Activated CD4-positive, alpha-beta T cell treated with anti-CD3 and anti-CD28 coated beads, Interleukin-2, amount 50 U/mL, for 24 hours (primary cell): ENCODE measurements around the gene PSMD13.
"Not testable (repeated sequence)": the region's sequence is repeated elsewhere in the genome, so short reads cannot be mapped to it uniquely, and the experiment has no call there.

Source experiments
- DNase-seq, 2 donors: peaks; one replicate each; pipeline ENCODE4 v3.0.0-alpha.2; 2020; ENCODE audit warnings: low read depth in 1 of 2, low spot score in 1 of 2

Gene PSMD13

DNA sequence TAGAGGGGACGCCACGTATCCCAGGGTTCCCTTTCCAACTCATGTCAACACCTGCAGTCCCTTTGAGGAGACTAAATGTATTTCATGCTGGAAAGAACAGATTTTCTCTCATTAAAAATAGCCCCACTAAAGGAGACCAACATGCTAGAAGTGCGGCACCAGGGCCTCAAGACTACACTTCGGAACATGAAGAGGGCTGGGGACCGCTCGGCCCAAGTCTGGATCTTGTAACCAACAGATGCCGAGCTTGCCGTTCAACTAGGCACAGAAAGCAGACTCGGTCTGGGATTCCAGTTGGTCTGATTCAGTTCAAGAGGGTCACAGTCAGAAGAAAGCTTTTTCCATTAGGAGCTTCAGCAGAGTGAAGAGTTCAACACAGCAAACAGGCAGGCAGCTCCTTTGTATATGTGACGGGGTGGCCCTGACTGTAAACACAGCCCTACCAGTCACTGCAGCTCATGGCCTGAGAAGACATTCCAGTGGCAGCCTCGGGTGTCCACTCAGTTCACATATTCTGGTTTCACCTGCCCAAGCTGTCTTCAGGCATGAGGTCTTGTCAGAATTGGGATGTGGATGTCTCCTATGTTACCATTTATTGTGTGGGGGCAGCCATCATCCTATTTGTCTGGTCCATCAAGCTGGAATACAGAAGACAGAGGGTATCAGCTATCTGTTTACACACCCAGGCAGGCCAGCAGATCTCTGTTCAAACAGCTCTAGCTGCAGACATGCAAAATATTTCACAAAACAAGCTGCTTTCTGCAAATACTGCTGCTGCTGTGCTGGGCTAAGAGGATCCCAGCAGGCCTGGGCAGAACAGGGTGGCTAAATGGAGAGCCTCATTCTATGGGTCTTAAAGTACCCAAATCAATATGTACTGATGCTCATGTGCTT is 20.4 kb upstream of the PSMD13 start:
- no peak for DNase-seq

DNA sequence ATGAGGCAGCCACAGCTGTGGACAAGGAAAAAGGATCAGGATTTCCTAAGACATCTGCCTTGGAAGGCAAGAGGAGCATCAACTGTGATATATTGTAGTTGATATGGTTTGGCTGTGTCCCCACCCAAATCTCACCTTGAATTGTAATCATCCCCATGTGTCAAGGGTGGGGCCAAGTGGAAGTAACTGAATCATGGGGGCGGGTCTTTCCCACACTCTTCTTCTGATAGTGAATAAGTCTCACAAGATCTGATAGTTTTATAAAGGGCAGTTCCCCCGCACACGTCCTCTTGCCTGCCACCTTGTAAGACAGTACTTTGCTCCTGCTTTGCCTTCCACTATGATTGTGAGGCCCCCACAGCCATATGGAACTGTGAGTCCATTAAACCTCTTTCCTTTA is 19.1 kb upstream of the PSMD13 start:
- no peak for DNase-seq

DNA sequence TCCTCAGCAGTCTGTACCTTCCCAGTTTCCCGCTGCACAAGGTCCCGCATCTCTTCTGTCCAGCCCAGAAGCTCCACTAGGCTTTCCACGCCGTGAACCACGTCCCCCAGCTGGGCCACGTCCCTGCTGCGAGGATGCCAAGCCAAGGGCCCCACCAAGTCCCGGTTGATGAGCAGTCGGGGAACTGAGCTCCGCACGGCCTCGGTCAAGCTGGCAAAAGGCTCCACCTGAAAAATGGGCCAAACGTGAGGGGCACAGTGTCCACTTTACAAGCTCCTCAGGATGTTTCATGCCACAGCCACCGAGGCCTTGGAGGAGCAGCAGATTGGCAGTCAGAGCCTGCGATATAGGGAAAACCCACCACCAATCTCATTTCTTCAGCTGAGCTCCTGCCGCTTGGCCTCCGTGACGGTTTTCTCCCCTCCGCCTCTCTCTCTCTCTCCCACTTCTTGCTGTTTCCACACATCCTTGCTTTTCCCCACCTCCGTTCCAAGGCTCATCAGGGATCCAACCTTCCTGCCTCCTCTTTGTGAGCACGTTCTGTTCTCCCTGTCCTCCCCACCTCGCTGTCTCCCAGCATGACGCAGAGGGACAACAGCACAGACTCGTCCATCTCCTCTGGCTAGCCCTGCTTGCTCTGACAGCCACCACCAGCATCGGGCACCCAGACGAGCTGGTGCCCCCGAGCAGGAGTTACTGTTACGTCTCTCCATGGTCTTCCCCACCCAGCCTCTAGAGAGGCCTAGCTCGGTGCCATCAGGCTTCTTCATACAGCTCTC is 17.8 kb upstream of the PSMD13 start:
- no peak for DNase-seq

DNA sequence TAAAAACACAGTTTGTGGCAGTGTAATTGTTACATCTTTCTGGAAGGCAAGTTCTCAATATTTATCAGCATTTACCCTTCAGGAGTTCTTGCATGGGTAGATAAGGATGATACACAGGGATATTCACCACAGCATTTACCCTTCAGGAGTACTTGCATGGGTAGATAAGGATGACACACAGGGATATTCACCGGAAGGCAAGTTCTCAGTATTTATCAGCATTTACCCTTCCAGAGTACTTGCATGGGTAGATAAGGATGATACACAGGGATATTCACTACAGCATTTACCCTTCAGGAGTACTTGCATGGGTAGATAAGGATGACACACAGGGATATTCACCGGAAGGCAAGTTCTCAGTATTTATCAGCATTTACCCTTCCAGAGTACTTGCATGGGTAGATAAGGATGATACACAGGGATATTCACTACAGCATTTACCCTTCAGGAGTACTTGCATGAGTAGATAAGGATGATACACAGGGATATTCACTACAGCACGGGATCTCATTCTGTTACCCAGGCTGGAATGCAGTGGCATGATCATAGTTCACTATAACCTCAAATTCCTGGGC is 16.0 kb upstream of the PSMD13 start:
- DNase-seq, result not testable (repeated sequence)

DNA sequence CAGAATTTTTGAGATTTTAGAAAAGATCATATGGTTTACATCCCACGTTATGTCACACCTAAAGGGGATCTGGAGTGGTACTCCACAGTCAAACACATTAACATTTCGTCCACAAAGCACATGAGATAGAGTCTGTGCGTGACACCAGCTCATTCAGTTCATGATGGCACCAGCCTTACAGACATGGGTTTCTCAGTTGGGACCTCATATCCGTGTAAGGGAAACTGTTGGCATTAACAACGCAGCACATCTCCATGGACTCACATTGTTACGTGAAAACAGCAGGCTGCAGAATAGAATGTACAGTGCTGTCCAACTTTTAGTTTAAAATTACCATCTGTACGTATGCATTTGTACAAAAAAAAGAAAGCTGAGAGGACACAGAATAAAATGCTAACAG is 15.2 kb upstream of the PSMD13 start:
- no peak for DNase-seq

DNA sequence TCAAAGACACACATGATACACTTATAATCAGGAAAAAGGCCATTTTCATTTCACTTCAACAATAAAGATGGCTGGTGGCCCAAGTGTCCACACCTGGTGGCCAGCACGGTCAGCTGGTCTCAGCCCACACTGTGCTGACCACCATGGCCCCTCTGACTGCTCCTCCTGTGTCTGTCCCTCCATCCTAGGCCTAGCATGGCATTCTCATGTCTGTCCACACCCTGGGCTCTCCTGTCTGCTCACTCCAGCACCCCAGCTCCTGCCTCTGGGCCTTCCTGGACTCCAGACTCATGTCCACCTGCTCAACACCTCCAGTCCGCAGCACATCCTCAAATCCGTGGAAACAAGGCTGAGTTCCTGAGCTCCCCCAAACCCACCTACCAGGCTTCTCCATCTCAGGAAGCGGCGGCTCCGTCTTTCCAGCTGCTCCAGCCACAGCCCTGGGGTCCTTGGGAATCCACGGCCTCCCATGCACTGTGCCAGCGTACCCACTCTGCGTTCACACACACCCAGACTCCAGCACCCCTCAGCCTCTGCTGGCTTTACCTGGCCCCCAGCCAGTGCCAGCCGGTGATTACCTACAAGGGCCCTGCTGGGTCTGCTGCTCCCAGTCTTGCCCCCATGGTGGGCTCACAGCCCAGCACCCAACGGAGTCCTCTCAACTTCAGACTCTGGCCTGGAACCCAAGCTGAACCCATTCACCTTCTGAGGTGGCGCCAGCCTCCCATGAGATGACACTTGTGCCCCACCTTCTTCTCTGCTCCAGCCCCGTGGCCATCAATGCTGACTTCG is 14.6 kb upstream of the PSMD13 start:
- DNase-seq, result no peak

DNA sequence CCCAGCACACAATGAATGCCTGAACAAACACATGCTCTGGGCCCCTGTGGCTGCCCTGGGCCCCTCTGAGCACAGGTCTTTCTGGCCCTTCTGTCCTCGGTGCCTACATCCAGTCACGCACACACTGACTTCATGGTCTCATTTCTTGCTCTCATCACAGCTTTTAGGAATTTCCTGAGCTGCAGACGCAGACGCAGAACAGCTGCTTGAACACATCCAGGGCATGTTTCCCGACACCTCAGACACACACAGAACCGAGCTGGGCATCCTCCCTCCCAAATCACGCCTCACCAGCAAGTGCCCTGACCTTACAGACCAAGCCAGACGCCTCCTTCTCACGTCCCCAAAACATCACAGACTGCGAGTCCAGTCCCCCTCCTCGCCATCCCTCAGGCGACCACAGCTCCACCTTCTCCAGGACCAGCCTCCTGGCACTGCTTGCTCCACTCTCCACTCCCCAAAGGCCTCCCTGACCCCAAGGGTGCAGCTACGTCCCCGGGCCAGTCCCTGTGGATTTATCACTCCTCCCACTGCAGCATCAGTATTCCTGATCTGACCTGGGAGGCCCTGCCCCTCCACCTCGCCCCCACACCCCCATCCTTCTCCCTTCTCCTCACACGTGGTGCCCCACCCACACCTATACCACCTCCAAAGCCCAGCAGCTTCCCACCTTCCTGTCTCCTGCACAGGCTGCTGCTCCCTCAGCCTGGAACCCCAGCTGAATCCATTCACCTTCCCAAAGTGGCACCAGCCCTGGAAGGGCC is 13.6 kb upstream of the PSMD13 start:
- DNase-seq, result no peak

DNA sequence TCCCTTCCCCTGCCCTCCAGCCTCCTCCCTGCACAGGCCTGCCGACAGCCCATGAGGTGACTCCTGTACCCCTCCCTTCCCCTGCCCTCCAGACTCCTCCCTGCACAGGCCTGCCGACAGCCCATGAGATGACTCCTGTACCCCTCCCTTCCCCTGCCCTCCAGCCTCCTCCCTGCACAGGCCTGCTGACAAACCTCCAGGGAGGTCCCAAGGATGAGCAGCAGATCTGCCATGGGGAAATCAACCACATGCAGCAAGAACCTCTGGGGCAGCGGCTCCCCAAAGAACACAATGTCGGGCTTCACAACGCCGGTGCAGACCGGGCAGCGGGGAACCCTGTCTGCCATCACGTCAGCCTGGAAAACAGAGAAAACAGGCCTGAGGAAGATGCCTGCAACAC is 12.9 kb upstream of the PSMD13 start:
- DNase-seq, result no peak

DNA sequence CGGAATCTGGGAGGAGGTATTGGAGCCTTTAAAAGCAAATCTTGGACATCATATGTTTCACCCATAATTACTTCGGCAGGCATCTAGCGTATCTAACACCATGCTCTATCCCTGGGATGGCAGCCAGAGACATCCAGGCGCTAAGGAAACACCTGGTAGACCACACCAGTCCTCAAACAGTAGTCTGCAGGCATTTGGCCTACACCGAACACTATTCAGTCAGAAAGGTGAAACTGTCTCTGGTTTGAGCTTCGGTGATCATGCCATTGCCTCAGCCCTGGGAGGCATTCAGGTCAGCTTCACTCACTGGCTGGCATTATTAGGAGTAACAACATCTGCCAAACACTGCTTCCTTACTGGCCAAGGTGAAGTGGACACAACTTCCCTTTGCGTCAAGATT is 12.4 kb upstream of the PSMD13 start:
- DNase-seq, result no peak

DNA sequence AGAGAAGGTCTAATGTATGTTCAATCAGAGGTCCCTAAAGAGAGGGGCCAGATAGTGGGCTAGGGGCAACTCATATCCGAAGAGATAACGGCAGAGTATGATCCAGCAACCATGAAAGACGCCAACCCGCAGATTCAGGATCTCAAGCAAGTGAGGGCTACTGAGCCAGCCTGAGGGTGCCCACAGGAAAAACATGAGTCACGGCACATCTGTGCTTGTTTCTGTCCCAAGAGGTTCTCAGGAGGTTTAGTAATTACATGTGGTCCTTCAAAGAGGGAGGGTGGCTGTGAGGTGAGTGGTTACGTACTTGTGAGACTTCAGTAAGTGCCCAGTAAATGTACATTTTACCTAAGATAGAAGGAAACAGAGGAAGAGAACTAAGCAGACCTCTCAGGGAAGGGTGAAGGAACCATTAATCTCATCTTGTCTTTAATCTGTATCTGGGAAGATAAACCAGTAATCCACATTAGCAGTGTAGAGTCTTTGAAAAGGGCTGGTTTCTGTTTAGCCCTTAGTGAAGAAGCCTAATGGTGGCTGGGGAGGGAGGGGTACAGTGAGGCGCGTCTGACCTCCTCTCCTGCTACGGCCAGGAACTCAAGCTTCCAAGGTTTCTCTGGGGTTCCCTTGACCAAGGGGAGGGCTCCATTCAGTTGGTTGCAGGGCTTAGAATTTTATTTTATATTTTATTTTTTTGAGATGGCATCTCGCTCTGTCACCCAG is 10.9 kb upstream of the PSMD13 start:
- no peak for DNase-seq

DNA sequence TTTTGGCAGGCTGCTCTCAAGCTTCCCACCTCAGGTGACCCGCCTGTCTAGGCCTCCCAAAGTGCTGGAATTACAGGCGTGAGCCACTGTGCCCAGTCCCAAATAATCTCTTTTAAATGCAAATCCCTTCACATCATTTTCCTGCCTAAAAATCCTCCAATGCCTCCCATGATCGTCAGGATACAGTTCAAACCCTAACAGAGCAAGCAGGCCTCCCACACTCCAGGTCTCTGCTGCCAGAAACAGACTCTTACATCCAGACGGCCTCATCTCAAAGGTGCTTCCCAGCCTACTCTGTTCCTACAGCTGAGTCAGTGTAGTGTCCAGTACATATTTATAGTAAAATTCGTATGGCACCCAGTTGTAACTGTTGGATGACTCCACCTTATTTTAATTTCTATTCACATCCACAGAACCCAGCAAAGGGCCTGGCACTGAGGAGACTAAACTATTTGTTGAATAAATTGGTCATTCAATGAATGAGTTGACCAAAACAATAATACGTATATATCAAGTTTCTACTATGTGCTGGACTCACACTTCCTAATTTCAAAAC is 8.9 kb upstream of the PSMD13 start:
- no peak for DNase-seq

DNA sequence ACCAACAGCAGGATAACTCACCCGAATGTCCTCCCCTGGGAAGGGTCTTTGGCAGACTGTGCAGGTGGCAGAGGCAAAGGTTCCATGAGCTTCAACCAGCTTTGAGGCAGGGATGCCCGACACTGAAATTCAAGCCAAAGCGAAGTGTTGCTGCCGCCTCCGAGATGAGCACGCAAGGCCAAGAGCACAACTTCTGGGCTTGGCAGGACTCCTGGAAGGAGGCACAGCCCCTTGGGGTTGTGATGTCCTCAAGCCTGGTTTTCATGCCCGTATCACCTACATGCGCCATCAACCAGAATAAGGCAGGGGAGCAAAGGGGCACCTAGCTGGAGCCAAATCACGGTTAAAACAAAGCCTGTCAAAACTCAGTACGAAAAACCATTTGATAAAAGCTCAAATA is 6.3 kb upstream of the PSMD13 start:
- DNase-seq, result no peak

DNA sequence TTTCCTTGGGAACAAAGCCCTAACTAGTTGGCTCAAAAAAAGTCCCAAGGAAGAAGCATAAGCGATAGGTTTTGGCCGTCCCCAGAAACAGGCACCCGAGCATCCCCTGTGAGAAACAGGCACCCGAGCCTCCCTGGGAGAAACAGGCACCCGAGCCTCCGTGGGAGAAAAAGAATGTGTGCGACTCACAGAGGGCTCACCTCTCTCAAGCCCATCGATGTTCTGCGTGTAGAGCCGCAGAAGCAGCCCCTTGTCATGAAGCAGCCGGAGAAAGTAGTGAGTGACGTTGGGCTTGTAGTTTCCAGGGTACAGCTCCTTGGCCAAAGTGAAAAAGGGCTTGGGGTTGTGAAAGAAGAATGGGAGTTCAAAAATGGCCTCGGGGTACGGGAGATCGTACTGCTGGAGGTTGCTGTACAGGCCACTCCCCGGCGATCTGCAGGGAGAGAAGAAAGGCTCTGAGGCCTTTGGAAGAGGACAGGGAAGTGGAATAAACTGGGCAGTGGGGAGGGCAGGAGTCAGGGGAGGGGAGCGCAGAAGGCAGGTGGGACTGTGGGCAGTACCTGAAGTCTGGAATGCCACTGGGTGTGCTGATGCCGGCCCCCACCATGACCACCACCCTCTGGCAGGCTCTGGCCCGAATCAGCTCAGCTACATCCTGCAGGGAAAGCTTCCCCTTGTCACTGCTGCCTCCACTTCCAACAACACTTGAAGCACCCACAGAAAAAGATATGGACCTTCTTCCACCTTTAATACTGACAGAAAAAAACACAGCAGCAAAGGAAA is 3.8 kb upstream of the PSMD13 start:
- no peak for DNase-seq

DNA sequence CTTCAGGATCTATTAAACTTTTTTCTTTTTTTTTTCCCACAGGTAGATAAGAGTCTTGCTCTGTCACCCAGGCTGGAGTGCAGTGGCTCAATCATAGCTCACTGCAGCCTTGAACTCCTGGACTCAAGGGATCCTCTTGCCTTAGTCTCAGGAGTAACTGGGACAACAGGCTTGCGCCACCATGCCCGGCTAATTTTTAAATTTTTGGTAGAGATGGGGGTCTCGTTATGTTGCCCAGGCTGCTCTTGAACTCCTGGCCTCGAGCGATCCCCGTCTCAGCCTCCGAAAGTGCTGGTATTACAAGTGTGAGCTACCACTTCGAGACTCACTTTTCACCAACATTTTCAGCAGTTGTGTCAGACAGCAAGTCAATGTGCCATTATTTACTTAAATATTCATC is 1.6 kb upstream of the PSMD13 start:
- no peak for DNase-seq

DNA sequence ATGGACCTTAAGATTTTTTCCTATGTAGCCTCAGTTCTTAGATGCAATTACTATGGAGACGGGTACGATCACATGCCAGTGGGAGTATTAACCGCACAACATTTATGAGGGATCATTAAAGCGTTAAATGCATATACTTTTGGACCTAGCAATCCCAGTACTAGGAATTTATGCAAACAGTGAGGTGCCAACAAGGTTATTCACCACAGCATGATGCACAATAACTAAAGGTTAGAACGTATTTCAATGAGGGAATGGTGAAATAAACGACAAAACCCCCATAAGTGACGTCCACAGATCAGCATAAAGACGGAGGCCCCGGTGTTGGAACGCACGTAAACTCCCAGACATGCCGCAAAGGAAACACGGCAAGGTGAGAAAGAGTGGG is 1.2 kb upstream of the PSMD13 start:
- peak in 1 of 2 donors; percentile 83 for DNase-seq

DNA sequence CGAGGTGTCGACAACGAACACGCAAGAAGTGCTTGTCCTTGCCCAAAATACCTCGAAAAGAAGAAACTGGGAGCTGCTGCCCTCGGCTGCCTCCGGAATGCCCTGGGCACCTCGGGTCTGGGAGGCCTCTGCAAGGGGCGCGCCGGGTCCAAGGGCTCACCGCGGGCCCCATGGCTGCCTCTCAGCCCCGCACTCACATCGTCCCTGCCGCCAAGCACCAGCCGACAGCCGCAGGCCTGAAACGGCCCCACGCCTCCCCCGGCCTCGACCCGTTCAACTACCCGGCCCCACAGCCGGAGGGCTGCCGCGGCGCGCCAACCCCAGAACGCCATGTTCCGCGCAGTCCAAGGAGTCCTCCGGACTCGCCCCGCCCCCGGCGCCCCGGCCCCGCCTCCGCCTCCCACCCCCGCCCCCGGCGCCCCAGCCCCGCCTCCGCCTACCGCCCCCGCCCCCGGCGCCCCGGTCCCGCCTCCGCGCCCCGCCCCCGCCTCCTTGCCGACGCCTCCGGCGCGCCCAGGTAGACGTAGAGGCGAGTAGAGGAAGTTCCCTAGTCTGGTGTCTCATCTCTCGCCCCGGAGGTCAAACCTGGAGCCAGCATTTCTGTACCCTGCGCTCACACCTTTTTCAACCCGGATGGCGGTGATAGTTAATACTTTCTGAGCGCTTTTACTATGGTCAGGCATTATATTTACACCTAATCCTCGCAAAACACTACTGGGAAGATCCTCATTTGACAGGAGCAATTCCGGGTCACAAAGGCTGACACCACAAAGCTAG is 591 bp upstream of the PSMD13 start, which contains the start of gene SIRT3:
TSS of gene SIRT3 (minus strand) at position 346 of the 777 bp plus-strand sequence. CDS start at position 332, 14 bp downstream.
- DNase-seq, result peak; percentile 61 to 76

DNA sequence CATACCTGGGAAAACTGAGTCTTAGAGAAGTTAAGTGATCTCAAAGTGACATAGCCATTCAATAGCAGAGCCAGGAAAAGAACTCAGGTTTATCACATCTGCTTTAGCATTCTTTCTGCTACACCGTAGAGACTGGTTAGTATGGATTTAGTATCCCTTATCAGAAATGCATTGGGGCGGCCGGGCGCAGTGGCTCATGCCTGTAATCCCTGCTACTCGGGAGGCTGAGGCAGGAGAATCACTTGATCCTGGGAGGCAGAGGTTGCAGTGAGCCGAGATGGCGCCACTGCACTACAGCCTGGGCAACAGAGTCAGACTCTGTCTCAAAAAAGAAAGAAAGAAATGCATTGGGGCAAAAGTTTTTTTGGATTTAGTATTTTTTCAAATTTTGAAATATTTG is 1.6 kb downstream of the PSMD13 start:
- DNase-seq, result not testable (repeated sequence)

DNA sequence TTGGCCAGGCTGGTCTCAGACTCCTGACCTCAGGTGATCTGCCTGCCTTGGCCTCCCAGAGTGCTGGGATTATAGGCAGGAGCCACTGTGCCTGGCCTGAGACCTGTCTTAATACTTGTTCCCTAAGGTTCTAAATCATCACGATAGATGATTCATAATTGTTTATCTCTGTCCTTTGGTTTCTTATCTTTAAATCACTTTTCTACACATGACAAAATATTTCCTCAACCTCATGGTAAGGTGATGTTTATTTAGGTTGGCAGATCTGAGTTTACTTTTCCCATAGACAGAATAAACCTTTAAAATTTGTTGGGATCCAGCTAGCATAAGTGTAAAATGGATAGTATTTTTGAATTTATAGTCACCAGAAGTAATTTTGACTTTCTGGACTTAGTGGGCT is 3.5 kb downstream of the PSMD13 start:
- DNase-seq, result no peak
